Transverse colon (tissue), 4 donors: Measurements from ENCODE around the gene RAB13. TPM values are rescaled to one million over a fixed set of nuclear protein-coding genes. Genes with fewer than 3 reads are reported as not detected.

Experiments
- DNase-seq: peaks from one replicate; pipeline ENCODE4 v3.0.0-alpha.2; 2019
- H3K27ac ChIP-seq, 4 donors: fragments of 200-600 bp; sonication (generic); 2 replicates each; pipeline ENCODE4 v1.5.1; 2016 to 2018; ENCODE audit warnings: inconsistent platforms in 4 of 4
- H3K27me3 ChIP-seq: fragments of 200-600 bp; sonication (generic); 2 replicates; pipeline ENCODE4 v1.5.1; 2017; ENCODE audit warnings: inconsistent platforms
- H3K36me3 ChIP-seq, 4 donors: fragments of 200-600 bp; sonication (generic); 2 replicates each; pipeline ENCODE4 v1.5.1; 2017 to 2019; ENCODE audit warnings: inconsistent platforms in 4 of 4
- H3K4me1 ChIP-seq, 4 donors: fragments of 200-600 bp; sonication (generic); 2 replicates each; pipeline ENCODE4 v1.5.1; 2017 to 2020; ENCODE audit warnings: inconsistent platforms in 4 of 4
- H3K4me3 ChIP-seq, 4 donors: fragments of 200-600 bp; sonication (generic); 1 replicate in 1 of 4; 2 replicates in 3 of 4; pipeline versions ENCODE4 v1.5.1 to v1.6.1; 2017 to 2019; ENCODE audit warnings: inconsistent platforms in 4 of 4
- H3K9me3 ChIP-seq, 2 donors: fragments of 200-600 bp; sonication (generic); 2 replicates each; pipeline ENCODE4 v1.5.1; 2017 to 2019; ENCODE audit warnings: inconsistent platforms in 2 of 2
- CTCF ChIP-seq, 5 experiments: fragments of 200-600 bp in 3 of 5; fragments of 450-650 bp in 2 of 5; sonication (generic) in 3 of 5; IDR thresholded peaks; 1 replicate in 2 of 5; 2 replicates in 3 of 5; pipeline ENCODE4 v1.5.1; 2016 to 2017; ENCODE audit warnings: antibody characterized with exemption in 5 of 5, inconsistent platforms in 3 of 5, mild to moderate bottlenecking in 2 of 5, moderate library complexity in 1 of 5
- EP300 ChIP-seq: sonication (generic); formaldehyde crosslinking; IDR thresholded peaks from one replicate; pipeline ENCODE4 v1.6.1; 2017; ENCODE audit warnings: antibody characterized with exemption, low read depth
- POLR2A ChIP-seq: fragments of 450-650 bp; IDR thresholded peaks from one replicate; pipeline ENCODE4 v1.6.1; 2016; ENCODE audit warnings: antibody characterized with exemption, mild to moderate bottlenecking, moderate library complexity
- POLR2AphosphoS5 ChIP-seq, 3 donors: sonication (generic); formaldehyde crosslinking; IDR thresholded peaks; one replicate each; pipeline ENCODE4 v1.6.1; 2016; ENCODE audit warnings: antibody characterized with exemption in 3 of 3
- WGBS, 2 donors: methylation state at CpG; one replicate each; pipeline ENCODE4 v1.1.5; 2018; ENCODE audit warnings: low coverage in 1 of 2; 5-methylcytosine and 5-hydroxymethylcytosine counted together
- in situ Hi-C, 4 donors: fragments of 200-750 bp; cut with MboI; loops; one replicate each; pipeline versions ENCODE4 v1.15.0 to v1.15.1; 2017; ENCODE audit warnings: low sequenced_read_pairs in 3 of 4, low pct_ligation_motif_present in 1 of 4, low pct_unique_long_range_greater_than_20kb in 1 of 4
- intact Hi-C: fragments of 100-400 bp; cut with DNase I; formaldehyde crosslinking; loops from one replicate; pipeline ENCODE4 v1.15.1; 2023; ENCODE audit warnings: low total_unique reads
- total RNA-seq, 4 donors: library from RNA; depleted of rRNA; stranded (reverse); fragments of >200 nt; gene quantifications; one replicate each; pipeline ENCODE4 v1.1.0, GENCODE V29; 2016

RAB13 gene
- total RNA-seq, 4 donors from 2014 or later: 4.0 to 27.9 (median 15.4) TPM

GRCh38 chr1:153938996-153939395 is 47.1 kb downstream of the RAB13 start:
- intact Hi-C loops: no loop called here
- H3K4me3 ChIP-seq: no peak overlapping the region
- H3K9me3 ChIP-seq: no peaks in the 10 kb centered on the region
- WGBS, 2 donors: 92% methylated on average over 3 of the region's 3 CpGs; no CpG with 5 or more reads in 1 of the 2 donors
- in situ Hi-C loops: loop anchor here in 2 of 4 donors (25.0 kb wide), 1 partner anchor 127 kb away; no protein-coding TSS in a partner anchor
- no peak overlapping the region for H3K27ac ChIP-seq
- no peak for DNase-seq
- no peaks in the 10 kb centered on the region for H3K27me3 ChIP-seq
- TF ChIP-seq POLR2A (no peak), POLR2AphosphoS5 (IDR thresholded peaks at IDR 0.05) (no peak), CTCF (IDR thresholded peaks at IDR 0.05) (no peak), EP300 (no peak)
- no peaks in the 10 kb centered on the region for H3K4me1 ChIP-seq
- peaks cover 0 to 20% (median 8%) of the 10 kb centered on the region in 4 donors for H3K36me3 ChIP-seq

GRCh38 chr1:153937331-153937730 is 48.8 kb downstream of the RAB13 start:
- DNase-seq: no peak
- TF ChIP-seq POLR2A (no peak), POLR2AphosphoS5 (IDR thresholded peaks at IDR 0.05) (no peak), EP300 (no peak), CTCF (IDR thresholded peaks at IDR 0.05) (no peak)
- Histone ChIP-seq H3K4me3 (no peak overlapping the region), H3K27me3 (no peaks in the 10 kb centered on the region), H3K36me3 (peaks cover 0 to 30% (median 14%) of the 10 kb centered on the region in 4 donors), H3K9me3 (no peaks in the 10 kb centered on the region), H3K4me1 (no peaks in the 10 kb centered on the region), H3K27ac (no peak overlapping the region)
- intact Hi-C loops: no loop called here
- 94% methylated on average over 10 of the region's 10 CpGs; no CpG with 5 or more reads in 1 of the 2 donors for WGBS, 2 donors
- in situ Hi-C loops: loop anchor here in 2 of 4 donors (25.0 kb wide), 1 partner anchor 125 kb away; no protein-coding TSS in a partner anchor

GRCh38 chr1:153936011-153936802 is 49.9 kb downstream of the RAB13 start:
- in situ Hi-C loops: loop anchor here in 2 of 4 donors (25.0 kb wide), 1 partner anchor 124 kb away; no protein-coding TSS in a partner anchor
- 75 to 92% methylated on average over 2 to 12 of the region's 12 CpGs for WGBS, 2 donors
- Histone ChIP-seq H3K9me3 (no peaks in the 10 kb centered on the region), H3K36me3 (peaks cover 0 to 33% (median 14%) of the 10 kb centered on the region in 4 donors), H3K27ac (no peak overlapping the region), H3K27me3 (no peaks in the 10 kb centered on the region), H3K4me1 (no peaks in the 10 kb centered on the region), H3K4me3 (no peak overlapping the region)
- no peak for DNase-seq
- TF ChIP-seq CTCF (IDR thresholded peaks at IDR 0.05): no peak
- TF ChIP-seq EP300: no peak
- no peak for TF ChIP-seq POLR2A
- TF ChIP-seq POLR2AphosphoS5 (IDR thresholded peaks at IDR 0.05): no peak
- intact Hi-C loops: no loop called here

GRCh38 chr1:153934746-153935145 is 51.4 kb downstream of the RAB13 start:
- intact Hi-C loops: no loop called here
- peaks cover 0 to 33% (median 14%) of the 10 kb centered on the region in 4 donors for H3K36me3 ChIP-seq
- in situ Hi-C loops: loop anchor here in 2 of 4 donors (25.0 kb wide), 1 partner anchor 122 kb away; no protein-coding TSS in a partner anchor
- H3K9me3 ChIP-seq: no peaks in the 10 kb centered on the region
- 80 to 95% methylated on average over 1 to 9 of the region's 9 CpGs for WGBS, 2 donors
- H3K4me1 ChIP-seq: no peaks in the 10 kb centered on the region
- TF ChIP-seq POLR2A (no peak), CTCF (IDR thresholded peaks at IDR 0.05) (no peak), POLR2AphosphoS5 (IDR thresholded peaks at IDR 0.05) (no peak), EP300 (no peak)
- H3K4me3 ChIP-seq: no peak overlapping the region
- no peak for DNase-seq
- no peak overlapping the region for H3K27ac ChIP-seq
- H3K27me3 ChIP-seq: no peaks in the 10 kb centered on the region
